Keratinocyte (primary cell): ENCODE measurements around the gene CARD11. TPM values are rescaled to one million over a fixed set of nuclear protein-coding genes. Genes with fewer than 3 reads are reported as not detected.

Experiments used
- DNase-seq: peaks from one replicate; pipeline ENCODE4 v3.0.0-alpha.2; 2011; ENCODE audit warnings: low read depth, missing footprints, low spot score
- FAIRE-seq: peaks from 2 replicates; lab custom pipeline; 2011; peaks lifted over from hg19 to GRCh38; lab: Jason Lieb, UNC
- H2AFZ ChIP-seq: 2 replicates; pipeline ENCODE4 v1.6.0; 2012; ENCODE audit warnings: low read length, control low read depth, inconsistent platforms; ENCODE audit not compliant: control insufficient read depth
- H3K27ac ChIP-seq: 2 replicates; pipeline ENCODE4 v1.5.1; 2011; ENCODE audit warnings: low read length; ENCODE audit not compliant: control insufficient read depth, insufficient read depth
- H3K27me3 ChIP-seq: 3 replicates; pipeline ENCODE4 v1.6.0; 2011; ENCODE audit warnings: low read length; ENCODE audit not compliant: control insufficient read depth, insufficient read depth; ENCODE audit errors: extremely low read depth
- H3K36me3 ChIP-seq, 2 experiments: 2 replicates in 1 of 2; 3 replicates in 1 of 2; pipeline ENCODE4 v1.5.1; 2011; ENCODE audit warnings: low read length in 2 of 2, mild to moderate bottlenecking in 1 of 2; ENCODE audit not compliant: control insufficient read depth in 2 of 2, insufficient read depth in 2 of 2; ENCODE audit errors: extremely low read depth in 1 of 2
- H3K4me1 ChIP-seq: 3 replicates; pipeline ENCODE4 v1.5.1; 2011; ENCODE audit warnings: low read length; ENCODE audit not compliant: control insufficient read depth, insufficient read depth; ENCODE audit errors: extremely low read depth
- H3K4me2 ChIP-seq: 3 replicates; pipeline ENCODE4 v1.6.0; 2011; ENCODE audit warnings: low read depth, low read length; ENCODE audit not compliant: control insufficient read depth, insufficient read depth; ENCODE audit errors: extremely low read depth
- H3K4me3 ChIP-seq, 3 experiments: fragments of 200-600 bp in 1 of 3; sonication (generic) in 1 of 3; 2 replicates in 2 of 3; 3 replicates in 1 of 3; pipeline ENCODE4 v1.5.1; 2011 to 2016; ENCODE audit warnings: low read length in 3 of 3, mild to moderate bottlenecking in 3 of 3, control low read depth in 2 of 3, inconsistent platforms in 1 of 3, low read depth in 1 of 3, mixed read lengths in 1 of 3, mixed run types in 1 of 3, moderate library complexity in 1 of 3; ENCODE audit not compliant: control insufficient read depth in 2 of 3, insufficient read depth in 2 of 3; ENCODE audit errors: extremely low read depth in 1 of 3
- H3K79me2 ChIP-seq: 2 replicates; pipeline ENCODE4 v1.6.0; 2012; ENCODE audit warnings: low read length; ENCODE audit not compliant: control insufficient read depth, insufficient read depth
- H3K9ac ChIP-seq: 3 replicates; pipeline ENCODE4 v1.6.0; 2011; ENCODE audit warnings: low read length; ENCODE audit not compliant: control insufficient read depth, insufficient read depth; ENCODE audit errors: extremely low read depth
- H3K9me1 ChIP-seq: 3 replicates; pipeline ENCODE4 v1.6.0; 2011; ENCODE audit warnings: low read length; ENCODE audit not compliant: control insufficient read depth, insufficient read depth; ENCODE audit errors: extremely low read depth
- H3K9me3 ChIP-seq: 2 replicates; pipeline ENCODE4 v1.5.1; 2012; ENCODE audit warnings: low read depth, low read length; ENCODE audit not compliant: control insufficient read depth
- H4K20me1 ChIP-seq: 3 replicates; pipeline ENCODE4 v1.6.0; 2011; ENCODE audit warnings: low read length; ENCODE audit not compliant: control insufficient read depth, insufficient read depth; ENCODE audit errors: extremely low read depth
- EZH2 ChIP-seq: IDR thresholded peaks from one replicate; pipeline ENCODE4 v1.6.1; 2012; ENCODE audit warnings: inconsistent platforms, mild to moderate bottlenecking, low read length, moderate library complexity
- dilution Hi-C: fragments of 300-500 bp; cut with MboI; formaldehyde crosslinking; loops from one replicate; pipeline ENCODE4 v1.7.0; 2020; ENCODE audit warnings: low sequenced_read_pairs; ENCODE audit not compliant: extremely low pct_ligation_motif_present
- polyA plus RNA-seq, 5 experiments: library from polyadenylated mRNA; depleted of rRNA in 3 of 5; stranded (reverse) in 3 of 5; stranded (forward) in 1 of 5; unstranded in 1 of 5; fragments of >200 nt; gene quantifications; 1 replicate in 1 of 5; 2 replicates in 3 of 5; 3 replicates in 1 of 5; pipeline versions ENCODE4 v1.2.1 to v1.2.3, GENCODE V29; 2011 to 2012; ENCODE audit warnings: missing spikeins in 2 of 5, low read depth in 1 of 5, low replicate concordance in 1 of 5
- TF ChIP-seq, protein P1 (sequence below), 3 experiments: IDR thresholded peaks in 1 of 3; conservative IDR thresholded peaks in 1 of 3; optimal IDR thresholded peaks in 1 of 3; 2 replicates in 2 of 3; 3 replicates in 1 of 3; pipeline versions ENCODE3 to v1.5.1; 2011; ENCODE audit warnings: low read length in 3 of 3, mild to moderate bottlenecking in 3 of 3, moderate library complexity in 2 of 3, control low read depth in 1 of 3, inconsistent platforms in 1 of 3; ENCODE audit not compliant: insufficient read depth in 2 of 3; ENCODE audit errors: extremely low read depth in 1 of 3

The CARD11 gene
- polyA plus RNA-seq, 1 donor (not counting 4 experiments of a cell fraction or from before 2014, with no cell fraction given): 4.3 TPM

DNA sequence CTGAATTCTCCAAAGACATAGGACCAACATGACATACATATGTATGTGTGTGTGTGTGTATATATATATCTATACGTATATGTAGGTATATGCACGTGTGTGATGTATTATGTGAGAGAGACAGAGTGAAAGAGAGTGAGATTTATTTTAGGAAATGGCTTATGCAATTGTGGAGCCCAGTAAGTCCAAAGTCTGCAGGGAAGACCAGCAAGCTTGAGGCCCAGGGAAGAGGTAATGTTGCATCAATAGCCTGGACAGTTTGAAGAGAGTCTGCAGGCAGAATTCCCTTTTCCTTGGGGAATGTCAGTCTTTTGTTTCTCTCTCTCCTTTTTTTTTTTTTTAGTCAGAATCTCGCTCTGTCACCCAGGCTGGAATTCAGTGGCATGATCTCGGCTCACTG, 33.0 kb upstream of the CARD11 start:
- no peak for FAIRE-seq
- TF ChIP-seq, protein P1, sequence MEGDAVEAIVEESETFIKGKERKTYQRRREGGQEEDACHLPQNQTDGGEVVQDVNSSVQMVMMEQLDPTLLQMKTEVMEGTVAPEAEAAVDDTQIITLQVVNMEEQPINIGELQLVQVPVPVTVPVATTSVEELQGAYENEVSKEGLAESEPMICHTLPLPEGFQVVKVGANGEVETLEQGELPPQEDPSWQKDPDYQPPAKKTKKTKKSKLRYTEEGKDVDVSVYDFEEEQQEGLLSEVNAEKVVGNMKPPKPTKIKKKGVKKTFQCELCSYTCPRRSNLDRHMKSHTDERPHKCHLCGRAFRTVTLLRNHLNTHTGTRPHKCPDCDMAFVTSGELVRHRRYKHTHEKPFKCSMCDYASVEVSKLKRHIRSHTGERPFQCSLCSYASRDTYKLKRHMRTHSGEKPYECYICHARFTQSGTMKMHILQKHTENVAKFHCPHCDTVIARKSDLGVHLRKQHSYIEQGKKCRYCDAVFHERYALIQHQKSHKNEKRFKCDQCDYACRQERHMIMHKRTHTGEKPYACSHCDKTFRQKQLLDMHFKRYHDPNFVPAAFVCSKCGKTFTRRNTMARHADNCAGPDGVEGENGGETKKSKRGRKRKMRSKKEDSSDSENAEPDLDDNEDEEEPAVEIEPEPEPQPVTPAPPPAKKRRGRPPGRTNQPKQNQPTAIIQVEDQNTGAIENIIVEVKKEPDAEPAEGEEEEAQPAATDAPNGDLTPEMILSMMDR (optimal IDR thresholded peaks at IDR 0.05 in 1 of 3, IDR thresholded peaks at IDR 0.05 in 1 of 3, conservative IDR thresholded peaks at IDR 0.05 in 1 of 3; ENCODE audit: extremely low read depth in 1 of 3, insufficient read depth in 2 of 3, low read length in 3 of 3): no peak
- no peak for TF ChIP-seq EZH2
- no peak overlapping the region for H3K27ac ChIP-seq

DNA sequence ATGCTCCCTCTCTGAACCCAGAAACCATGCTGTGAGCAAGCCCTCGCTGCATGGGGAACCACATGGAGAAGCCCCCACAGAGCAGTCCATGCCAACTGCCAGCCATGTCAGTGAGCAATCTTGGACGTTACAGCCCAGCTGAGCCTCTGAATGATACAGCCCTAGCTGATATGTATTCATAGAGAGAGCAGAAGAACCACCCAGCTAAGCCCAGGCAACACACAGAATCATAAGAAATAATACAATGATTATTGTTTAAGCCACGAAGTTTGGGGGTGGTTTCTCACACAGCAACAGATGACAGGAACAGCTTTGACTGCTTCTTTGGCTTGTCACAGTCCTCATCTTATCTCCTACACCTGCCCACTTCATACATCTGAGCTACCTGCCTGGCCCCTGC, 32.5 kb upstream of the CARD11 start:
- Histone ChIP-seq H4K20me1 (no peaks in the 10 kb centered on the region), H3K9me1 (no peaks in the 10 kb centered on the region), H3K27ac (no peak overlapping the region), H3K9ac (no peak overlapping the region), H3K4me2 (no peak overlapping the region), H3K4me1 (no peaks in the 10 kb centered on the region), H3K36me3 (no peaks in the 10 kb centered on the region), H3K4me3 (no peak overlapping the region), H3K79me2 (no peaks in the 10 kb centered on the region), H3K9me3 (no peaks in the 10 kb centered on the region), H2AFZ (no peak overlapping the region), H3K27me3 (no peaks in the 10 kb centered on the region)
- TF ChIP-seq, protein P1 (optimal IDR thresholded peaks at IDR 0.05 in 1 of 3, IDR thresholded peaks at IDR 0.05 in 1 of 3, conservative IDR thresholded peaks at IDR 0.05 in 1 of 3; ENCODE audit: extremely low read depth in 1 of 3, insufficient read depth in 2 of 3, low read length in 3 of 3): no peak
- TF ChIP-seq EZH2: no peak
- no peak for DNase-seq
- no peak for FAIRE-seq
- dilution Hi-C loops: no loop called here

More for the DNA sequence above, 33.0 kb upstream of the CARD11 start:
- Histone ChIP-seq H2AFZ (no peak overlapping the region), H3K36me3 (no peaks in the 10 kb centered on the region), H3K79me2 (no peaks in the 10 kb centered on the region), H3K4me3 (no peak overlapping the region), H3K9me1 (no peaks in the 10 kb centered on the region), H3K9me3 (no peaks in the 10 kb centered on the region), H3K4me1 (no peaks in the 10 kb centered on the region), H3K27me3 (no peaks in the 10 kb centered on the region), H4K20me1 (no peaks in the 10 kb centered on the region), H3K9ac (no peak overlapping the region), H3K4me2 (no peak overlapping the region)
- DNase-seq: no peak
- dilution Hi-C loops: no loop called here
